Suprapubic skin (tissue), 4 donors: ENCODE data around the gene LRCH1. TPM values are rescaled to one million over a fixed set of nuclear protein-coding genes. Genes with fewer than 3 reads are reported as not detected.

Experiments
- DNase-seq, 2 donors: peaks; one replicate each; pipeline ENCODE4 v3.0.0-alpha.2; 2019; ENCODE audit warnings: low spot score in 2 of 2
- H3K27ac ChIP-seq: fragments of 200-600 bp; sonication (generic); one replicate; pipeline ENCODE4 v1.5.1; 2019
- H3K27me3 ChIP-seq: fragments of 200-600 bp; sonication (generic); one replicate; pipeline ENCODE4 v1.5.1; 2019
- H3K36me3 ChIP-seq: fragments of 200-600 bp; sonication (generic); one replicate; pipeline ENCODE4 v1.5.1; 2019
- H3K4me1 ChIP-seq: fragments of 200-600 bp; sonication (generic); one replicate; pipeline ENCODE4 v1.5.1; 2019
- H3K4me3 ChIP-seq: fragments of 200-600 bp; sonication (generic); one replicate; pipeline ENCODE4 v1.5.1; 2019; ENCODE audit warnings: mild to moderate bottlenecking
- H3K9me3 ChIP-seq: fragments of 200-600 bp; sonication (generic); one replicate; pipeline ENCODE4 v1.5.1; 2019
- EP300 ChIP-seq: sonication (generic); formaldehyde crosslinking; IDR thresholded peaks from one replicate; pipeline ENCODE4 v1.6.1; 2017; ENCODE audit warnings: antibody characterized with exemption
- POLR2A ChIP-seq, 2 donors: fragments of 450-650 bp; IDR thresholded peaks; one replicate each; pipeline ENCODE4 v1.6.1; 2017; ENCODE audit warnings: antibody characterized with exemption in 2 of 2, mild to moderate bottlenecking in 2 of 2, moderate library complexity in 2 of 2
- POLR2AphosphoS5 ChIP-seq, 3 donors: sonication (generic); formaldehyde crosslinking; IDR thresholded peaks; one replicate each; pipeline ENCODE4 v1.6.1; 2017; ENCODE audit warnings: antibody characterized with exemption in 3 of 3
- WGBS: methylation state at CpG from one replicate; pipeline ENCODE4 v1.1.5; 2018; 5-methylcytosine and 5-hydroxymethylcytosine counted together
- total RNA-seq, 4 donors: library from RNA; depleted of rRNA; stranded (reverse); fragments of >200 nt; gene quantifications; one replicate each; pipeline ENCODE4 v1.1.0, GENCODE V29; 2016
- TF ChIP-seq, protein P1 (sequence below), 2 donors: fragments of 200-600 bp in 1 of 2; fragments of 450-650 bp in 1 of 2; sonication (generic) in 1 of 2; IDR thresholded peaks; one replicate each; pipeline ENCODE4 v1.5.1; 2016 to 2019; ENCODE audit warnings: antibody characterized with exemption in 2 of 2, mild to moderate bottlenecking in 1 of 2, moderate library complexity in 1 of 2

LRCH1 gene
- total RNA-seq, 4 donors from 2014 or later = 29.1 to 44.7 (median 34.9) TPM

DNA sequence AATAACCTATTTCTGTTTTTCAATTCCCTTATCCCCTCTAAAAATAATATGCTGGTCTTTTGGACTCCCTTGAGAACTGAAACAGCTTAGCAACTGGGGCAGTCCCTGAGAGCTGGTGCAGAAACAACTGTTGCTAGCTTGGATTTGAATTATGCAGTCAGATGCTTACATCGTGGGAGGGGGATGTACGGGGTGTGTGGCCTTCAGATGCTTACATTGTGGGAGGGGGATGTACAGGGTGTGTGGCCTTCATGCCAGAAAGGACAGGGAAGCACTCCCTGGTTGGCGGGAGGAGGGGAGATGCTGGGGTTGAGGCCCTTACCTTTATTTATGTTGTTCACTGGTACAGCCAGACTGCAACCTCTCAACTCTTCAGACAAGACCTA is 25.6 kb downstream of the LRCH1 start:
- Histone ChIP-seq H3K4me1 (peaks cover 58% of the 10 kb centered on the region), H3K27ac (no peak overlapping the region), H3K9me3 (no peaks in the 10 kb centered on the region), H3K4me3 (no peak overlapping the region), H3K36me3 (no peaks in the 10 kb centered on the region), H3K27me3 (no peaks in the 10 kb centered on the region)
- DNase-seq = no peak
- TF ChIP-seq, protein P1, sequence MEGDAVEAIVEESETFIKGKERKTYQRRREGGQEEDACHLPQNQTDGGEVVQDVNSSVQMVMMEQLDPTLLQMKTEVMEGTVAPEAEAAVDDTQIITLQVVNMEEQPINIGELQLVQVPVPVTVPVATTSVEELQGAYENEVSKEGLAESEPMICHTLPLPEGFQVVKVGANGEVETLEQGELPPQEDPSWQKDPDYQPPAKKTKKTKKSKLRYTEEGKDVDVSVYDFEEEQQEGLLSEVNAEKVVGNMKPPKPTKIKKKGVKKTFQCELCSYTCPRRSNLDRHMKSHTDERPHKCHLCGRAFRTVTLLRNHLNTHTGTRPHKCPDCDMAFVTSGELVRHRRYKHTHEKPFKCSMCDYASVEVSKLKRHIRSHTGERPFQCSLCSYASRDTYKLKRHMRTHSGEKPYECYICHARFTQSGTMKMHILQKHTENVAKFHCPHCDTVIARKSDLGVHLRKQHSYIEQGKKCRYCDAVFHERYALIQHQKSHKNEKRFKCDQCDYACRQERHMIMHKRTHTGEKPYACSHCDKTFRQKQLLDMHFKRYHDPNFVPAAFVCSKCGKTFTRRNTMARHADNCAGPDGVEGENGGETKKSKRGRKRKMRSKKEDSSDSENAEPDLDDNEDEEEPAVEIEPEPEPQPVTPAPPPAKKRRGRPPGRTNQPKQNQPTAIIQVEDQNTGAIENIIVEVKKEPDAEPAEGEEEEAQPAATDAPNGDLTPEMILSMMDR (IDR thresholded peaks at IDR 0.05) = no peak
- no peak for TF ChIP-seq POLR2AphosphoS5 (IDR thresholded peaks at IDR 0.05)
- 58% methylated on average over 3 of the region's 3 CpGs for WGBS

DNA sequence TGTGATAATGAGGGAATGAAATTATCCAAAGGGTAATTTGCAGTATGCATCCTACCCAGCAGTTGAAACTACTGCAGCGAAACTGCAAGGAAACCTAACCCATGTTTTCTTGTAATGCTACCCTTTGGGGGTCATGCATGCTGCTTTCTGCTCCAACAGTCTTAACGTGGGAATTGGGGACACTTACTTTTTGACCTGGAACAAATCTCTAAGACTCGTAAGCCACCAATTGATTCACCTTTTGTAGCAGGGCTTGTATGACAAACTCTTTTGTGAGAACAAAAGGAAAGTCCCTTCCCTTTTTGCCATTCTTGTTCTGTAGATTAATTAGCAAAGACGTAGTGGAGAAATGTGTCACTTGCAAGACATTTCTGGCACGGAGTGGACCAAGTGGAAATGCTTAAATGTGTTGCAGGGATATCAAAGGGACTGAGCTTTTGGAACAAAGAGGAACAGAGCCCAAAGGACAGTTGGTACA is 27.4 kb downstream of the LRCH1 start:
- WGBS = 65% methylated on average over 5 of the region's 5 CpGs
- H3K36me3 ChIP-seq = no peaks in the 10 kb centered on the region
- TF ChIP-seq POLR2AphosphoS5 (IDR thresholded peaks at IDR 0.05) (no peak), EP300 (no peak), POLR2A (IDR thresholded peaks at IDR 0.05) (no peak)
- TF ChIP-seq, protein P1 (IDR thresholded peaks at IDR 0.05) = no peak
- H3K4me3 ChIP-seq = no peak overlapping the region
- peaks cover 52% of the 10 kb centered on the region for H3K4me1 ChIP-seq
- H3K9me3 ChIP-seq = no peaks in the 10 kb centered on the region
- no peaks in the 10 kb centered on the region for H3K27me3 ChIP-seq
- no peak for DNase-seq
- H3K27ac ChIP-seq = no peak overlapping the region

DNA sequence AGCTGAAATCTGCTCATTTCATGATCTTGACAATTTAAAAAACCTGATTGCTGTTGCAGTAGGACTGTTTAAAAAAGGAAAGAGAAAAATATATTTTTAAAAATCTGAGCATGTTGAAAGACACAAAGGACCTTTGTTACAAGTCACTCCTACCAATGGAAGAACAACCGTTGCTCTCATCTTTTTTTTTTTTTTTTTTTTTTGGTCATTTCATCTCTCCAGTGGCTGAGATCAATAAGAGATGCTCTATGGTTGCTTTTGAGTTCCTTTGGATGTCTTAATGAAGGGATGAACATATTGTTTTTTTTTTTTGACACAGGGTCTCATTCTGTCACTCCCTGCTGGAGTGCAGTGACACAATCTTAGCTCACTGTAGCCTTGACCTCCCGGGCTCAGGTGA is 29.2 kb downstream of the LRCH1 start:
- Histone ChIP-seq H3K27ac (no peak overlapping the region), H3K4me3 (no peak overlapping the region), H3K9me3 (no peaks in the 10 kb centered on the region), H3K36me3 (no peaks in the 10 kb centered on the region), H3K4me1 (peaks cover 54% of the 10 kb centered on the region), H3K27me3 (no peaks in the 10 kb centered on the region)
- no peak for DNase-seq
- TF ChIP-seq POLR2AphosphoS5 (IDR thresholded peaks at IDR 0.05) = no peak
- TF ChIP-seq, protein P1 (IDR thresholded peaks at IDR 0.05) = no peak
- TF ChIP-seq POLR2A (IDR thresholded peaks at IDR 0.05) = no peak
- no peak for TF ChIP-seq EP300
- 77% methylated on average over 2 of the region's 2 CpGs for WGBS

DNA sequence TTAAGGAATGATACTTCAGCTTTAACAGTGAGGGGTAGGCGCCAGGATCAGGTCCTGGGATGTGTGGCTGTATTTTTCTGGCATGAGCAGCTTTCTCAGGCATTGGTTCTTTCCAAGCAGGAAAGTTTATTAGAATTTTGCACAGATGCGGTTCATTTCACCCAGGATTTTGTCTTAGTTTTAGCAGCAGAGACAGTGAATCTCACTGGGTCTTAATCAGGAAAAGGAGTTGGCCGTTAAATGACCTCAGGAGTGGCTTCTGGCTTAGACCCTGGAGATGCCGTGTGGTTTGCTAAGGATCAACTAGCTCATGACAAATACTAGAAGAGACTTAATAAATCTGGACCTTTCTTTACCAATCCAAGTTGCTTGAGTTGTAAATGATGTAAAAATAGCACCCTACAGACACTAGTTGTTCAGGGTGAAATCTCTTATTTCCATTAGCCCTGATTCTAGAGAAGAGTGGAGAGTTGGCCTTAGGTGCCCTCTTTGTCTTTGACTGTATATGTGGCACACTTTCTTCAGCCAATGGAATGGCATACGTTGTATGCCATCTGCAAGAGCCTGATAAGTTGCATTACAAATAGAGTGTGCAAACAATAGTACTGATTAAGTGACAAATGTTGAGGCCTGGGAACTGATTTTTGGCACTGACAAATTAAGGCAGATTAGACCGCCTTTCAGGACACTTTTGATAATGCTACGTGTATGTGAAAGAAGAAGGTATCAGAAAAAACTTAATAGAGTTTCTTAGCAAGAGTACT is 34.0 kb downstream of the LRCH1 start:
- no peak for DNase-seq
- WGBS = 61% methylated on average over 7 of the region's 7 CpGs
- Histone ChIP-seq H3K4me1 (peaks cover 19% of the 10 kb centered on the region), H3K27me3 (no peaks in the 10 kb centered on the region), H3K36me3 (no peaks in the 10 kb centered on the region), H3K27ac (no peak overlapping the region), H3K9me3 (no peaks in the 10 kb centered on the region), H3K4me3 (no peak overlapping the region)
- TF ChIP-seq POLR2AphosphoS5 (IDR thresholded peaks at IDR 0.05) (no peak), EP300 (no peak), POLR2A (IDR thresholded peaks at IDR 0.05) (no peak)
- TF ChIP-seq, protein P1 (IDR thresholded peaks at IDR 0.05) = no peak

DNA sequence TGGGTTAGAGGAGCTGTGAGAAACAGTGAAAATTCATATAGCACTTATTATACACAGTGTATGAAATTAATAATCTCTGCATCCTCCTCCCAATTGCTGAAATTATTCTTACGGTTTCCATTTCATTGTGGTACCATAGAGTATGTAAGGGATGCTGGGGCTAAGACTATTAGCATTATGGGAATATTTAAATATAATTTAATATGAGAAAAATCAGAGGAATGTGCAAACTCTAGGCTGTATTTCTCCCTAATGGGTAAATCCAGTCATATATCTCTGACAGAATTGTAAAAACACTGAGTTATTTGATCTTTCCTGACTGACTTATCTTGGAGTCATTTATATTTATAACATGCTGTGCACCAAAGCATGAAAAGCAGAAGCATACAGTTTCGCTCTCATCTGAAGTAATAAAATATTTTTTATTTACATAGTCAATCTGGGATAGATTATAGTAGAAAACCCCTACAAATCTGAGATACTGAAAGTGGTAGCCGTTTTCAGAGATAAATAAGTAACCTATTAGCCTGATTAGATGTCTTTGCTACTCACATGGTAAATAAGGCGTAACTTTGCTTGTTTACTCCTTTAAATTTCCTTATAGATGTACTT is 34.9 kb downstream of the LRCH1 start:
- Histone ChIP-seq H3K4me1 (peaks cover 23% of the 10 kb centered on the region), H3K36me3 (no peaks in the 10 kb centered on the region), H3K27ac (no peak overlapping the region), H3K27me3 (no peaks in the 10 kb centered on the region), H3K4me3 (no peak overlapping the region), H3K9me3 (no peaks in the 10 kb centered on the region)
- no peak for TF ChIP-seq POLR2A (IDR thresholded peaks at IDR 0.05)
- 83% methylated on average over 4 of the region's 4 CpGs for WGBS
- DNase-seq = no peak
